GM13977 (cell line): Measurements from ENCODE around the gene FCAMR.
"Not testable (repeated sequence)": the region's sequence is repeated elsewhere in the genome, so short reads cannot be mapped to it uniquely, and the experiment has no call there.

Experiments
- DNase-seq: peaks from one replicate; pipeline ENCODE4 v3.0.0; 2012; ENCODE audit warnings: low spot score
- in situ Hi-C: fragments of 300-500 bp; cut with MboI; formaldehyde crosslinking; loops from one replicate; pipeline ENCODE4 v1.12.0; 2022; ENCODE audit warnings: low sequenced_read_pairs, low pct_unique_long_range_greater_than_20kb, mixed read lengths, inconsistent platforms; ENCODE audit not compliant: unreplicated experiment
- TF ChIP-seq, protein P1 (sequence below): IDR thresholded peaks from 2 replicates; pipeline ENCODE4 v1.5.1; 2012; ENCODE audit warnings: mild to moderate bottlenecking, control low read depth; ENCODE audit not compliant: insufficient read depth; ENCODE audit errors: extremely low read depth, missing control alignments

FCAMR gene

DNA sequence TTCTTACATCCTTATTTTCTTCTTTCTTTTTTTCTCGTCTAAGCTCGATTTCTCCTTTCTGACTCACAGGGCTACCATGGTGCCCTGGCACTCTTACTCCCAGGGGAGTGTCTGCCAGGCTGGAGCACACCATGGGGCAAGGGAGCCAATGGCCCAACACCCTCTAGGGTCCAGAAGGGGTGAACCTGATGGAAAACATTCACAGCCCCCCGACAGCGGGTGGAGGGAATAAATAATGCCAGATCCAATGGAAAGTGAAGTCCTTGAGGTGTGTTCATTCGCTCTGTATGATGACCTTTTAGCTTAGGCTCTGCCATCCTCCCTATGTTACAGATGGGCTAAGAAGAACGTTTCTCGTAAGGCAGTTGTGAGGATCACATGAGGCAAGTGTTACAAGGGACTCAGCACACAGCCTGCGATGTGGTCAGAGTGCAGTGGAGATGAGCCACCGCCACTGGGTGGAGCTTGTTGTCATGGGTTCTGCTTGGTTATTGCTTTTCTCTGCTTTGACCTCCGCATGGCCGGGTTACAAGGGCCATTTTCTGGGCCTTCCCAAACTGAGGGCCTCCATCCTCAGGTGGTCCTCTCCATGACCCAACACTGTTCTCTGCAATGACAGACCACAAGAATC is 45.0 kb downstream of the FCAMR start:
- peak; percentile 76 for DNase-seq
- in situ Hi-C loops = no loop called here
- TF ChIP-seq, protein P1, sequence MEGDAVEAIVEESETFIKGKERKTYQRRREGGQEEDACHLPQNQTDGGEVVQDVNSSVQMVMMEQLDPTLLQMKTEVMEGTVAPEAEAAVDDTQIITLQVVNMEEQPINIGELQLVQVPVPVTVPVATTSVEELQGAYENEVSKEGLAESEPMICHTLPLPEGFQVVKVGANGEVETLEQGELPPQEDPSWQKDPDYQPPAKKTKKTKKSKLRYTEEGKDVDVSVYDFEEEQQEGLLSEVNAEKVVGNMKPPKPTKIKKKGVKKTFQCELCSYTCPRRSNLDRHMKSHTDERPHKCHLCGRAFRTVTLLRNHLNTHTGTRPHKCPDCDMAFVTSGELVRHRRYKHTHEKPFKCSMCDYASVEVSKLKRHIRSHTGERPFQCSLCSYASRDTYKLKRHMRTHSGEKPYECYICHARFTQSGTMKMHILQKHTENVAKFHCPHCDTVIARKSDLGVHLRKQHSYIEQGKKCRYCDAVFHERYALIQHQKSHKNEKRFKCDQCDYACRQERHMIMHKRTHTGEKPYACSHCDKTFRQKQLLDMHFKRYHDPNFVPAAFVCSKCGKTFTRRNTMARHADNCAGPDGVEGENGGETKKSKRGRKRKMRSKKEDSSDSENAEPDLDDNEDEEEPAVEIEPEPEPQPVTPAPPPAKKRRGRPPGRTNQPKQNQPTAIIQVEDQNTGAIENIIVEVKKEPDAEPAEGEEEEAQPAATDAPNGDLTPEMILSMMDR = peak; percentile 59

DNA sequence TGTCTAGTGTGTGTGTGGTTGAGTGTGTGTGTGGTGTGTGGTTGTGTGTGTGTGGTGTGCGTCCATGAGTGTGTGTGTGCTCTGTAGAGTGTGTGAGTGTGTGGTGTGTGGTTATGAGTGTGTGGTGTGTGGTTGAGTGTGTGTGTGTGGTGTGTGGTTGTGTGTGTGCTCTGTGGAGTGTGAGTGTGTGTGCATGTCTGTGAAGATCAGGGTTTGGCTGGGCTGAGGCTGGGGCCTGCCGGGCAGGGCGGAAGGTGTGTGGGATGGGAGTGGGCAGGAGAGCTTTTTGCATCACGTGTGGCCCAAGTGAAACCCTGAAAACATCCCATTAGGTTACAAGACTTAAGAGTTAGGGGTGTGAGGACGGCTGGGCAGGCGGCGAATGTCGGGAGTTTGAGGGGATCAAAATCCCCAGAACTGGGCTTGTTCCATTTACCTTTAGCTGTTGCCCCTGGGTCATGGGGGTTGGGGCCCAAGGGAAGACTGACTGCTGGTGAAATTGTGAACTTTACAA is 45.6 kb downstream of the FCAMR start:
- peak; percentile 43 for DNase-seq
- TF ChIP-seq, protein P1 = no peak
- in situ Hi-C loops = no loop called here

DNA sequence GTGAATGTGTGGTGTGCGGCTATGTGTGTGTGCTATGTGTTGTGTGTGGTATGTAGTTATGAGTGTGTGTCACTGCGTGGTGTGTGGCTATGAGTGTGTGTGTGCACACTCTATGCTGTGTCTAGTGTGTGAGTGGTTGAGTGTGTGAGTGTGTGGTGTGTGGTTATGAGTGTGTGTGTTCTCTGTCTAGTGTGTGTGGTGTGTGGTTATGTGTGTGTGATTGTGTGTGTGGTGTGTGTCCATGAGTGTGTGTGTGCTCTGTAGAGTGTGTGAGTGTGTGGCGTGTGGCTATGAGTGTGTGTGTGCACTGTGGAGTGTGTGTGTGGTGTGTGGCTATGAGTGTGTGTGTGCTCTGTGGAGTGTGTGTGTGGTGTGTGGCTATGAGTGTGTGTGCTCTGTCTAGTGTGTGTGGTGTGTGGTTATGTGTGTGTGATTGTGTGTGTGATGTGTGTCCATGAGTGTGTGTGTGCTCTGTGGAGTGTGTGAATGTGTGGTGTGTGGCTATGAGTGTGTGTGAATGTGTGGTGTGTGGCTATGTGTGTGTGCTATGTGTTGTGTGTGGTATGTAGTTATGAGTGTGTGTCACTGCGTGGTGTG is 46.2 kb downstream of the FCAMR start:
- in situ Hi-C loops, DNase-seq: not testable (repeated sequence)

DNA sequence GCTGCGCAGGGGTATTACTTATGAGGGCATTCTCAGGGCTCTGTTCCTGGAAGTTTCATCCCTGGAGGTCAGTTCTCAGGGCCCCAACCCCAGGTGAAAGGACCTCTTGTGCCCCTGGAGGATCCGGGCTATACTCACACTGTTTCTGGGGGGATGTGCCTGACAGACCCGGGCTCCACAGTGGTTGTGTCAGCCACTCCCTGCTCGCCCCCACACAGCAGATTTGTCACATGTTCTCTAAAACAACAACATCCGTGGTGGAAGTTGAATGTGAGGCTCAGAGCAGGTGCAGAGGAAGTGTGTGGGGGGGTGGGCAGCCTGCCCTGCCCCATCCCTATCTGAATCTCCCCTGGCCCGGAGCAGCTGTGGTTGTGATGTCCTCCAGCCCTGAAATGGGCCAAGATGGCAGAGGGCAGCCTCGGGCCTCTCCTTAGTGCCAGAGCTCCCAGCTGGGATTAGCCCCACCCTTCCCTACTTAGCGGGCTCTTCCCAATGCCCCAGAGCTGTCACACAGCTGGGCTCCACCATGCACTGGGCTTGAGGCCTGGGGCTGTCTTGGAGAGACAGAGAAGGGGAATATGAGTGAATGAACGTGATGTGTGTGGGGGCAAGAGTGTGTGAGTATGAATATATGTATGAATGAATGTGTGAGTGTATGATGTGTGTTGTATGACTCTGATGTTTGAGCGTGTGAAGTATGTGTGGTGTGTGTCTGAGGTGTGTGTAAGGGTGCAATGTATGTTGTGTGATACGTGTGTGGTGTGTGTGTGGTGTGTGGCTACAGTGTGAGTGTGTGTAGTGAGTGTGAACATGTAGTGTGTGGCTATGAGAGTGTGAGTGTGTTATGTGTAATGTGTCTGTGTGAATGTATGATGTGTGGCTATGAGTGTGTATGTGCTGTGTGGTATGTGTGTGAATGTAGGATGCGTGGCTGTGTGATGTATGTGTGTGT is 47.0 kb downstream of the FCAMR start:
- in situ Hi-C loops = no loop called here
- peak; percentile 66 for DNase-seq
- TF ChIP-seq, protein P1 = no peak

DNA sequence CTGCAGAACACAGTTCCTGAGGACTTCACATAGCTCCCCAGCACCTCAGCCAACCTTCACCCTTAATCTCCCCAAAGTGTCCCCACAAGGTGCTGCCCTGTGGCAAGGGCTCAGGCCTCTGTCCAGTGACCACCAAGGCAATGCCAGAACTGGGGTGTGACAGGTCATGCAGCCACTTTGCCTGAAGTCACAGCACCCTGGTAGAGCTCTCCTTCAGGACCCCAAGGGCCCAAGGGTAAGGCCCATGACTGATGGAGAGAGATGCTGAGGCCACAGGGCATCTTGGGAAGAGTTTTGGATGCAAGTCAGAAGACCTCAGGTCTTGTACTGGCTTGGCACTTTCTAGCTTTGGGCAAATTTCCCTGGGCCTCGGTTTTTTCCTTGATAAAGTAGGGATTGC is 47.7 kb downstream of the FCAMR start:
- in situ Hi-C loops = no loop called here
- no peak for DNase-seq
- TF ChIP-seq, protein P1 = no peak

DNA sequence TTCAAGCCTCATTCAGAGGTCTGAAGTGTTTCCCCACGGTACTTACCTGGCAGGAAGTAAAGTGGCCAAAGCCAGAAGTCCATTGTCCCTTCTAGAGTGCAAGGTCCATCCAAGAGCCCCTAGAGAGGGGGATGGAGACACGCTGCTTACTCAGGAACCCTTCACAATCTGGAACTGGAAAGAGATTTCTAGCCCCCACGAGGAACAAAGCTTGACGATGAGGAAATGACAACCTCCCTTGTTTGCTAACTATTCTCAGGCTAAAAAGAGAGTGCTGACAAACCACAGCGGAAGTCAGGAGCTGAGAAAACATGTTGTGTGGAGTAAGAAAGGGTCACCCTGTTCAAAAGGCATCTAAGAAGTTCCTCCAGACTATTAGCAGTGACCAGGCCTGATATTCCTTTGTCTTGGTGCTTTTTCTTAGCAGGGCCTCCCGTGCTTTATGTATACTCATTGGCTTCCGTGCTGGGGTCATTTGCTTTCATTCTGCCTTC is 48.4 kb downstream of the FCAMR start, which contains the start of gene FCMR:
Gene FCMR, minus strand, starts transcription at position 170 of the 494 bp plus-strand sequence. Its CDS starts 87 bp downstream, at position 83.
- in situ Hi-C loops = no loop called here
- TF ChIP-seq, protein P1 = no peak
- peak; percentile 42 for DNase-seq
